Measurements from ENCODE around the gene APLP2. TPM values are rescaled to one million over a fixed set of nuclear protein-coding genes. Genes with fewer than 3 reads are reported as not detected.
"Not testable (repeated sequence)": the region's sequence is repeated elsewhere in the genome, so short reads cannot be mapped to it uniquely, and the experiment has no call there.

APLP2 gene
- total RNA-seq, 1 experiment from 2014 or later: 345 TPM

GRCh38 chr11:130192845-130193267 lies 123.2 kb downstream of the APLP2 start (continued):
- no peak for TF ChIP-seq ZBTB21 (CRISPR knock-in tag; IDR thresholded peaks at IDR 0.05; ENCODE audit: borderline replicate concordance)
- TF ChIP-seq ATF2 (CRISPR knock-in tag; IDR thresholded peaks at IDR 0.05; ENCODE audit: borderline replicate concordance, low read depth): no peak
- TF ChIP-seq GRHL2 (CRISPR knock-in tag; IDR thresholded peaks at IDR 0.05; ENCODE audit: insufficient replicate concordance, severe bottlenecking): no peak
- no peak for TF ChIP-seq ELF4 (CRISPR knock-in tag; IDR thresholded peaks at IDR 0.05; ENCODE audit: low read depth)
- TF ChIP-seq TEAD4 (CRISPR knock-in tag; IDR thresholded peaks at IDR 0.05): no peak
- TF ChIP-seq IRF2 (CRISPR knock-in tag; IDR thresholded peaks at IDR 0.05; ENCODE audit: borderline replicate concordance, low read depth): no peak
- TF ChIP-seq ZMAT4 (CRISPR knock-in tag; IDR thresholded peaks at IDR 0.05): no peak

- DNase-seq (ENCODE audit: low spot score); H3K27me3 Mint-ChIP-seq (ENCODE audit: low read depth); CTCF ChIA-PET; ATAC-seq; H3K36me3 Mint-ChIP-seq; H3K27ac Mint-ChIP-seq; H3K4me3 Mint-ChIP-seq; H3K9me3 Mint-ChIP-seq; H3K4me1 Mint-ChIP-seq: not testable (repeated sequence)
- POLR2A ChIA-PET: interaction anchor here (0.6 kb wide), 1 partner anchor 19 kb away, joined by 3 read pairs; no protein-coding TSS in a partner anchor
These were observed 123.9 kb downstream of the APLP2 start for GRCh38 chr11:130193551-130193950.

Other genes with a start within 250 kb of the APLP2 start
- gene NFRKB, start 174.3 kb upstream of the APLP2 start, total RNA-seq (2021): 30.7 to 35.5 TPM (median 31.4 TPM) in 3 replicates
- gene PRDM10, start 67.1 kb upstream of the APLP2 start, total RNA-seq (2021): 15.8 to 18.9 TPM (median 17.9 TPM) in 3 replicates
- gene ST14, start 89.9 kb downstream of the APLP2 start, total RNA-seq (2021): 27.5 to 33.9 TPM (median 27.8 TPM) in 3 replicates
- 87.5 to 107 TPM (median 89.5 TPM) in 3 replicates for gene ZBTB44, start 245.0 kb downstream of the APLP2 start, total RNA-seq (2021)

Data from WTC11 (cell line).